K562 (cell line): ENCODE measurements around the gene ADGRA3. TPM values are rescaled to one million over a fixed set of nuclear protein-coding genes. Genes with fewer than 3 reads are reported as not detected.

Experiments used
- ATAC-seq: fragments of 200-7000 bp; cut with Tn5 transposase; 3 replicates; pipeline ENCODE4 v1.9.1; 2020; ENCODE audit warnings: moderate library complexity
- BruUV-seq: library from RNA; stranded (reverse); fragments of 400-500 nt; replicated peaks from 2 replicates; lab custom pipeline; 2021; lab: Mats Ljungman, UMichigan
- CTCF ChIA-PET: fragments of 300-600 bp; formaldehyde crosslinking; extraction: SDS; loops from one replicate; lab custom pipeline; 2021; ENCODE audit warnings: low intra/inter-chr PET ratio; lab: Yijun Ruan, JAX
- POLR2A ChIA-PET: fragments of 300-600, 350-650 bp; sonication (Branson Sonifier 250); formaldehyde crosslinking; extraction: SDS; loops from one replicate; lab custom pipeline; 2021; ENCODE audit warnings: antibody characterized with exemption, inconsistent platforms; lab: Yijun Ruan, JAX
- DNase-seq, 4 experiments: peaks; one replicate each; pipeline versions ENCODE4 v3.0.0 to v3.0.0-alpha.2; 2011 to 2018; ENCODE audit warnings: low spot score in 3 of 4, mixed read lengths in 3 of 4; ENCODE audit errors: extremely low read depth in 1 of 4
- FAIRE-seq: peaks from 2 replicates; lab custom pipeline; 2011; peaks lifted over from hg19 to GRCh38; lab: Jason Lieb, UNC
- H2AFZ ChIP-seq: 2 replicates; pipeline ENCODE4 v1.6.0; 2011; ENCODE audit warnings: low read depth, low read length, control low read depth, inconsistent platforms
- H3K27ac ChIP-seq: fragments of 200-600 bp; 3 replicates; pipeline ENCODE4 v1.8.0; 2011; ENCODE audit warnings: low read depth, mild to moderate bottlenecking, control low read depth, inconsistent platforms, low read length, moderate library complexity, mixed read lengths; ENCODE audit errors: extremely low read depth
- H3K27me3 ChIP-seq, 2 experiments: fragments of 300-600 bp in 1 of 2; 2 replicates in 1 of 2; 3 replicates in 1 of 2; pipeline versions ENCODE4 v1.6.0 to v1.8.0; 2011; ENCODE audit warnings: inconsistent platforms in 2 of 2, low read length in 2 of 2, mild to moderate bottlenecking in 1 of 2, mixed read lengths in 1 of 2, moderate library complexity in 1 of 2; ENCODE audit not compliant: control insufficient read depth in 2 of 2, insufficient read depth in 2 of 2
- H3K36me3 ChIP-seq: fragments of 300-600 bp; 3 replicates; pipeline ENCODE4 v1.8.0; 2011; ENCODE audit warnings: mild to moderate bottlenecking, low read length, inconsistent platforms; ENCODE audit not compliant: control insufficient read depth, insufficient read depth
- H3K4me1 ChIP-seq, 2 experiments: fragments of 200-600 bp in 1 of 2; replicated peaks in 1 of 2; 2 replicates in 1 of 2; 3 replicates in 1 of 2; pipeline versions ENCODE4 v1.5.1 to v1.8.0; 2011; ENCODE audit warnings: inconsistent platforms in 2 of 2, low read length in 2 of 2, mild to moderate bottlenecking in 1 of 2, mixed read lengths in 1 of 2, moderate library complexity in 1 of 2; ENCODE audit not compliant: control insufficient read depth in 2 of 2, insufficient read depth in 2 of 2
- H3K4me2 ChIP-seq: 2 replicates; pipeline ENCODE4 v1.6.1; 2011; ENCODE audit warnings: low read length, control low read depth, inconsistent platforms, mixed read lengths; ENCODE audit not compliant: insufficient read depth
- H3K4me3 ChIP-seq: fragments of 200-600 bp; sonication (generic), shearing (Covaris generic); 2 replicates; pipeline ENCODE4 v1.5.1; 2016; ENCODE audit warnings: control low read depth, inconsistent platforms
- H3K79me2 ChIP-seq: fragments of 200-600 bp; 3 replicates; pipeline ENCODE4 v1.8.0; 2011; ENCODE audit warnings: low read length, inconsistent platforms; ENCODE audit not compliant: control insufficient read depth, insufficient read depth
- H3K9ac ChIP-seq, 2 experiments: 2 replicates each; pipeline versions ENCODE4 v1.6.0 to v1.6.1; 2011; ENCODE audit warnings: low read depth in 2 of 2, low read length in 2 of 2, control low read depth in 1 of 2, inconsistent platforms in 1 of 2, mild to moderate bottlenecking in 1 of 2, mixed read lengths in 1 of 2; ENCODE audit not compliant: insufficient read depth in 1 of 2
- H3K9me1 ChIP-seq: one replicate; pipeline ENCODE4 v1.6.0; 2011; ENCODE audit warnings: inconsistent platforms, mild to moderate bottlenecking, low read length, moderate library complexity; ENCODE audit not compliant: control insufficient read depth, insufficient read depth
- H3K9me3 ChIP-seq: replicated peaks from 2 replicates; pipeline ENCODE4 v1.5.1; 2011; ENCODE audit warnings: low read depth, low read length, inconsistent platforms; ENCODE audit not compliant: control insufficient read depth, insufficient read depth
- H4K20me1 ChIP-seq: replicated peaks from 2 replicates; pipeline ENCODE4 v1.6.1; 2011; ENCODE audit warnings: low read length, inconsistent platforms, mixed read lengths; ENCODE audit not compliant: control insufficient read depth, insufficient read depth
- AFF1 ChIP-seq, 2 experiments: fragments of 450-650 bp; IDR thresholded peaks; 2 replicates each; pipeline ENCODE4 v1.6.1; 2018; ENCODE audit warnings: mild to moderate bottlenecking in 2 of 2, low read depth in 1 of 2; ENCODE audit not compliant: partially characterized antibody in 2 of 2
- GABPA ChIP-seq: fragments of 200-800 bp; sonication (Bioruptor generic); conservative IDR thresholded peaks from 2 replicates; pipeline ENCODE4 v1.6.1; 2016; ENCODE audit warnings: low read depth, missing genetic modification characterization, missing compliant biosample characterization
- GABPB2 ChIP-seq: fragments of 250-450 bp; sonication (Bioruptor Pico); conservative IDR thresholded peaks from 2 replicates; pipeline ENCODE4 v1.5.1; 2021; ENCODE audit warnings: mild to moderate bottlenecking
- PURB ChIP-seq: sonication (generic); formaldehyde crosslinking; IDR thresholded peaks from 2 replicates; pipeline ENCODE4 v1.9.0; 2021; ENCODE audit warnings: low read depth, mild to moderate bottlenecking, missing genetic modification reagents
- SRSF7 ChIP-seq: fragments of 200-400 bp; formaldehyde crosslinking; optimal IDR thresholded peaks from 2 replicates; pipeline ENCODE3; 2017; ENCODE audit warnings: mild to moderate bottlenecking, low read depth, low read length
- ZNF282 ChIP-seq: sonication (generic); formaldehyde crosslinking; IDR thresholded peaks from 2 replicates; pipeline ENCODE4 v1.8.1; 2023; ENCODE audit warnings: missing genetic modification reagents
- WGBS: fragments of 100-300 bp; shearing (Covaris generic); methylation state at CpG from one replicate; pipeline ENCODE4 v1.1.6; 2016; ENCODE audit warnings: low coverage, mixed read lengths; ENCODE audit not compliant: insufficient coverage; ENCODE audit errors: missing lambda C conversion rate; 5-methylcytosine and 5-hydroxymethylcytosine counted together
- in situ Hi-C: fragments of 300-500 bp; cut with MboI; formaldehyde crosslinking; loops from 4 replicates; pipeline ENCODE4 v1.15.0; 2018; ENCODE audit warnings: inconsistent platforms, mixed read lengths
- intact Hi-C: fragments of 100-400 bp; cut with micrococcal nuclease; formaldehyde crosslinking; loops from 2 replicates; pipeline ENCODE4 v1.14.2; 2022
- polyA plus RNA-seq, 8 experiments: library from polyadenylated mRNA; depleted of rRNA in 4 of 8; stranded (reverse) in 5 of 8; unstranded in 3 of 8; fragments of >200 nt; fragmentation: Nextera tagmentation in 2 of 8; fragmentation: Illumina TruSeq in 1 of 8; extraction: Ambion mirVana in 2 of 8; extraction: Trizol in 1 of 8; gene quantifications; 2 replicates each; pipeline versions ENCODE4 v1.2.1 to v1.2.3, GENCODE V29; 2011 to 2014; ENCODE audit warnings: inconsistent platforms in 1 of 8, missing spikeins in 1 of 8
- total RNA-seq, 7 experiments: library from RNA; depleted of rRNA in 6 of 7; stranded (reverse); fragments of >200 nt in 6 of 7; fragmentation: Illumina TruSeq in 2 of 7; extraction: Trizol in 2 of 7; gene quantifications; 2 replicates each; pipeline versions ENCODE4 v1.2.1 to v1.2.3, GENCODE V29; 2011 to 2021; ENCODE audit warnings: low replicate concordance in 1 of 7
- TF ChIP-seq, protein P1 (sequence below): fragments of 450-650 bp; formaldehyde crosslinking; IDR thresholded peaks from 2 replicates; pipeline ENCODE4 v1.4.0; 2022; ENCODE audit warnings: missing genetic modification characterization

Gene ADGRA3
- total and polyA plus RNA-seq, 9 of the 15 experiments (the other 6 are each of a cell fraction or from before 2014, with no cell fraction given) = 0.06 to 2.3 (median 0.27) TPM; not detected in 3

GRCh38 chr4:22515145-22515887, 550 bp downstream of the ADGRA3 start (continued):
- TF ChIP-seq AFF1 (IDR thresholded peaks at IDR 0.05; ENCODE audit: low read depth in 1 of 2, partially characterized antibody in 2 of 2) (no peak), GABPB2 (CRISPR knock-in tag) (no peak)
- TF ChIP-seq, protein P1, sequence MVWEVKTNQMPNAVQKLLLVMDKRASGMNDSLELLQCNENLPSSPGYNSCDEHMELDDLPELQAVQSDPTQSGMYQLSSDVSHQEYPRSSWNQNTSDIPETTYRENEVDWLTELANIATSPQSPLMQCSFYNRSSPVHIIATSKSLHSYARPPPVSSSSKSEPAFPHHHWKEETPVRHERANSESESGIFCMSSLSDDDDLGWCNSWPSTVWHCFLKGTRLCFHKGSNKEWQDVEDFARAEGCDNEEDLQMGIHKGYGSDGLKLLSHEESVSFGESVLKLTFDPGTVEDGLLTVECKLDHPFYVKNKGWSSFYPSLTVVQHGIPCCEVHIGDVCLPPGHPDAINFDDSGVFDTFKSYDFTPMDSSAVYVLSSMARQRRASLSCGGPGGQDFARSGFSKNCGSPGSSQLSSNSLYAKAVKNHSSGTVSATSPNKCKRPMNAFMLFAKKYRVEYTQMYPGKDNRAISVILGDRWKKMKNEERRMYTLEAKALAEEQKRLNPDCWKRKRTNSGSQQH (CRISPR knock-in tag) = no peak

DNA sequence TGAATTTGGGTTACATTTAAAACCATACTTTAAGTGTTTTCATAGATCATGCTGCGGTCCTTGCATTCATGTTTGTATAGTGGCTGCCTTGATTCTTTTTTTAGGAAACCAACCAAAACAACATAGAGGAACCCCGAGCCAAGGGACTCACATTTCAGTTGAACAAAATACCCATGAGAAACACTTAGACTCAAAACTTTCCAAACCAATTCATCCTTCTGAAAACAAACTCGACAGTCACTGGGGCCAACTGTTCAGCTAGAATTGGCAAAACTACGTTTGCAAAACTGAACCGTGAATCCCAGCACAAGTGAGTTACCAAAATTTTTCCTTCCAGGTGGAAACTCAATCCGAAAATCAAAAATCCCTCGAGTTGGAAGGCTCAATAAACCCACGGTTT, 1.4 kb downstream of the ADGRA3 start:
- DNase-seq = no peak
- no peak overlapping the region for H3K4me2 ChIP-seq
- no peak for ATAC-seq
- H3K9me3 ChIP-seq = no peaks in the 10 kb centered on the region
- POLR2A ChIA-PET = no interaction called here
- no peaks in the 10 kb centered on the region for H4K20me1 ChIP-seq
- no peak for TF ChIP-seq PURB (CRISPR knock-in tag)
- TF ChIP-seq ZNF282 = no peak
- no peak for TF ChIP-seq SRSF7
- no peak for TF ChIP-seq GABPA
- TF ChIP-seq, all 486 proteins: peak for 0
- Histone ChIP-seq H3K4me3 (no peak overlapping the region), H3K9ac (no peak overlapping the region), H3K4me1 (peaks cover 0 to 8% of the 10 kb centered on the region in 2 experiments; a peak in 2 of 5 replicates), H2AFZ (no peak overlapping the region), H3K36me3 (no peaks in the 10 kb centered on the region), H3K79me2 (no peaks in the 10 kb centered on the region), H3K9me1 (no peaks in the 10 kb centered on the region), H3K27ac (no peak overlapping the region), H3K27me3 (peaks cover 8 to 12% of the 10 kb centered on the region in 2 experiments; a peak in 3 of 5 replicates)
- FAIRE-seq = no peak
- CTCF ChIA-PET = no interaction called here
- intact Hi-C loops (no loop called here), in situ Hi-C loops (no loop called here)
- BruUV-seq = no TSS peak
- WGBS = 1% methylated on average over 8 of the region's 8 CpGs
